KMS-11 (cell line): ENCODE results near the gene TGFBI.

ENCODE experiments used
- H2AFZ ChIP-seq: fragments of 200-600 bp; sonication (generic); 2 replicates; pipeline ENCODE4 v1.6.1; 2016; ENCODE audit warnings: antibody characterized with exemption, mixed run types, low read depth
- H3K27ac ChIP-seq: fragments of 200-600 bp; sonication (generic); 2 replicates; pipeline ENCODE4 v1.6.1; 2016; ENCODE audit warnings: mild to moderate bottlenecking, mixed run types
- H3K27me3 ChIP-seq: fragments of 200-600 bp; sonication (generic); 2 replicates; pipeline ENCODE4 v1.6.1; 2017; ENCODE audit warnings: mild to moderate bottlenecking, low read depth, mixed run types, moderate library complexity; ENCODE audit not compliant: insufficient read depth
- H3K36me3 ChIP-seq: fragments of 200-600 bp; sonication (generic); 2 replicates; pipeline ENCODE4 v1.6.1; 2017; ENCODE audit warnings: mild to moderate bottlenecking, mixed run types; ENCODE audit not compliant: insufficient read depth
- H3K4me1 ChIP-seq: fragments of 200-600 bp; sonication (generic); 2 replicates; pipeline ENCODE4 v1.6.1; 2016; ENCODE audit warnings: mild to moderate bottlenecking, low read depth, mixed run types; ENCODE audit not compliant: poor library complexity, severe bottlenecking
- H3K4me2 ChIP-seq: fragments of 200-600 bp; sonication (generic); 2 replicates; pipeline ENCODE4 v1.7.0; 2016; ENCODE audit warnings: mild to moderate bottlenecking, mixed run types
- H3K4me3 ChIP-seq: fragments of 200-600 bp; sonication (generic); IDR thresholded peaks from 2 replicates; pipeline ENCODE4 v1.6.1; 2017; ENCODE audit warnings: low read depth, low read length, mixed read lengths; ENCODE audit not compliant: insufficient read depth
- H3K79me2 ChIP-seq: fragments of 200-600 bp; sonication (generic); 2 replicates; pipeline ENCODE4 v1.6.1; 2016; ENCODE audit warnings: low read depth, mixed run types; ENCODE audit not compliant: insufficient read depth
- H3K9ac ChIP-seq: fragments of 200-600 bp; sonication (generic); 2 replicates; pipeline ENCODE4 v1.6.1; 2016; ENCODE audit warnings: mild to moderate bottlenecking, mixed run types
- H4K20me1 ChIP-seq: fragments of 200-600 bp; sonication (generic); 2 replicates; pipeline ENCODE4 v1.6.1; 2016; ENCODE audit warnings: mild to moderate bottlenecking, mixed run types; ENCODE audit not compliant: insufficient read depth
- TF ChIP-seq, protein P1 (sequence below): fragments of 200-600 bp; sonication (generic); conservative IDR thresholded peaks from 2 replicates; pipeline ENCODE4 v1.6.1; 2017; ENCODE audit warnings: low read depth, mild to moderate bottlenecking, antibody characterized with exemption, low read length, moderate library complexity, mixed read lengths

TGFBI gene

GRCh38 chr5:136081217-136081591 is 52.4 kb downstream of the TGFBI start:
- peak overlapping the region; percentile 67; the same call in 1 of the 2 replicates for H2AFZ ChIP-seq

DNA sequence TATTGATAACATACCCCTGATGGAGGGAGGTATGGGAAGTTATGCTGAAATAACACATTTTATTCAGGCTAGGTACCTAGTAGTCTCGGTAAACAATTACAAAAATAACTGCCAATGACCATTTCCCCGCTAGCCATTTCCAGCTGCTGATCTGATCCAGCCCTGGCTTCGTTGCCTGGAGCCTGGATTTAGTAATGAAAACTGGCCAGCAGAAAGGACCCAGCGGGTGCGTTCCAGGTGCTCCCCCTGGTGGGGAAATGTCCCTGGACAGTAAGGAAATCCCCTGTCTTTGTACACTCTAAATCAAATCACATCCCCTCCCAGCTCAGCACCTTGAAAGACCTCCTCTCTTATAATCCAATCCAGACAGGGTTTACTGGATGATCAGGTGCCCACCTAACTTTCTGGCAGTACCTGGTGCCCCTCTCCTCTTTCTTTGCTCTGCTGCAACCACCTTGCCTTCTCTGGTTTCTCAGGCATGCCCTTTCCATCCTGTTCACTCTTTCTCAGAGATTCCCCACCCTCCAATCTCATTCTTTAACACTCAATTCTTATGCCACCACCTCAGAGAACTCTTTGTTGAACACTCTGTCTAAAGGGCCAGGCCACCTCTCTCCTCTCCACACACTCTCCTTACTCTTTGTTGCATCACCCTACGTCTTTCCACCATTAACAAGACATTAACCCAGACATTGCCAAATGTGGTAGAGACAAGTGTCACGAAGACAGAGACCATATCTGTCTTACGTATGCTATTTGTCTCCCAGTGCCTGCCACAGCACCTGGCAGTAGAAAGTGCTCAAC is 53.8 kb downstream of the TGFBI start:
- Histone ChIP-seq H2AFZ (no peak overlapping the region), H4K20me1 (no peaks in the 10 kb centered on the region), H3K9ac (no peak overlapping the region), H3K4me3 (no peak overlapping the region), H3K27ac (no peak overlapping the region), H3K27me3 (no peaks in the 10 kb centered on the region), H3K79me2 (no peaks in the 10 kb centered on the region), H3K4me2 (no peak overlapping the region), H3K4me1 (no peaks in the 10 kb centered on the region), H3K36me3 (no peaks in the 10 kb centered on the region)
- TF ChIP-seq, protein P1, sequence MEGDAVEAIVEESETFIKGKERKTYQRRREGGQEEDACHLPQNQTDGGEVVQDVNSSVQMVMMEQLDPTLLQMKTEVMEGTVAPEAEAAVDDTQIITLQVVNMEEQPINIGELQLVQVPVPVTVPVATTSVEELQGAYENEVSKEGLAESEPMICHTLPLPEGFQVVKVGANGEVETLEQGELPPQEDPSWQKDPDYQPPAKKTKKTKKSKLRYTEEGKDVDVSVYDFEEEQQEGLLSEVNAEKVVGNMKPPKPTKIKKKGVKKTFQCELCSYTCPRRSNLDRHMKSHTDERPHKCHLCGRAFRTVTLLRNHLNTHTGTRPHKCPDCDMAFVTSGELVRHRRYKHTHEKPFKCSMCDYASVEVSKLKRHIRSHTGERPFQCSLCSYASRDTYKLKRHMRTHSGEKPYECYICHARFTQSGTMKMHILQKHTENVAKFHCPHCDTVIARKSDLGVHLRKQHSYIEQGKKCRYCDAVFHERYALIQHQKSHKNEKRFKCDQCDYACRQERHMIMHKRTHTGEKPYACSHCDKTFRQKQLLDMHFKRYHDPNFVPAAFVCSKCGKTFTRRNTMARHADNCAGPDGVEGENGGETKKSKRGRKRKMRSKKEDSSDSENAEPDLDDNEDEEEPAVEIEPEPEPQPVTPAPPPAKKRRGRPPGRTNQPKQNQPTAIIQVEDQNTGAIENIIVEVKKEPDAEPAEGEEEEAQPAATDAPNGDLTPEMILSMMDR, result peak; percentile 63

More at GRCh38 chr5:136081217-136081591, 52.4 kb downstream of the TGFBI start:
- Histone ChIP-seq H3K36me3 (no peaks in the 10 kb centered on the region), H4K20me1 (no peaks in the 10 kb centered on the region), H3K4me3 (no peak overlapping the region), H3K79me2 (no peaks in the 10 kb centered on the region), H3K27ac (peak overlapping the region; percentile 14; the same call in 1 of the 2 replicates), H3K4me2 (peak overlapping the region; percentile 29; the same call in 1 of the 2 replicates), H3K4me1 (no peaks in the 10 kb centered on the region), H3K9ac (peak overlapping the region; percentile 67), H3K27me3 (no peaks in the 10 kb centered on the region)
- TF ChIP-seq, protein P1, result no peak

DNA sequence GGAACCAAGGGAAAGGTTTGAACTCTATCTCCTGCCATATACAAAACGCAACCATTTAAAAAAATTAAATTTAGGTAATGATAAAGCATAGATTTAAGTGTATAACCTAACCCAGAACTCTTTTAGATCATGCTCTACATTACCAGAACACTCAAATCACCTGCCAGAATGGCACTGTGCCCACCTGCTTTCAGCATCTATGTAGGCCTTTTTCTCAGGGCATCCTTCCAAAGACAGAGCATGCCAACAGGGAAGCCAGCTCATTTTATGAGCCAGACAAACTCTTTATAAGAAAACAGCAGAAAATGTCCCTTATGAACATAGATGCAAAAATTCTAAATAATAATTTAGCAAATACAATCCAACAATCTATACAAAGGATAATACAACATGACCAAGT is 55.9 kb downstream of the TGFBI start:
- no peak overlapping the region for H3K27ac ChIP-seq

GRCh38 chr5:136086783-136087566 is 58.2 kb downstream of the TGFBI start:
- Histone ChIP-seq H3K4me3 (no peak overlapping the region), H2AFZ (no peak overlapping the region), H3K4me1 (no peaks in the 10 kb centered on the region), H3K79me2 (no peaks in the 10 kb centered on the region), H3K4me2 (no peak overlapping the region), H3K36me3 (no peaks in the 10 kb centered on the region), H4K20me1 (no peaks in the 10 kb centered on the region), H3K27me3 (no peaks in the 10 kb centered on the region), H3K9ac (no peak overlapping the region), H3K27ac (no peak overlapping the region)
- TF ChIP-seq, protein P1, result no peak

More for the DNA sequence above, 55.9 kb downstream of the TGFBI start:
- no peak overlapping the region for H3K9ac ChIP-seq
- H3K4me1 ChIP-seq, result no peaks in the 10 kb centered on the region
- H2AFZ ChIP-seq, result no peak overlapping the region
- no peak overlapping the region for H3K4me3 ChIP-seq
- no peaks in the 10 kb centered on the region for H4K20me1 ChIP-seq
- H3K79me2 ChIP-seq, result no peaks in the 10 kb centered on the region
- no peak overlapping the region for H3K4me2 ChIP-seq
- TF ChIP-seq, protein P1, result no peak
- H3K27me3 ChIP-seq, result no peaks in the 10 kb centered on the region
- H3K36me3 ChIP-seq, result no peaks in the 10 kb centered on the region
